HEK293 (cell line): ENCODE data around the gene ZNF112.

Experiments used
- CTCF ChIA-PET: fragments of 350-600 bp; formaldehyde crosslinking; extraction: SDS; loops from one replicate; lab custom pipeline; 2021; ENCODE audit warnings: antibody characterized with exemption; lab: Yijun Ruan, JAX
- POLR2A ChIA-PET: fragments of 300-600 bp; formaldehyde crosslinking; extraction: SDS; loops from one replicate; lab custom pipeline; 2020; ENCODE audit warnings: antibody characterized with exemption, inconsistent platforms; lab: Yijun Ruan, JAX
- H3K27ac ChIP-seq: fragments of 200-500 bp; sonication (Bioruptor generic); 2 replicates; pipeline ENCODE4 v1.5.1; 2014; ENCODE audit warnings: low read depth, low read length, control low read depth, inconsistent platforms; ENCODE audit errors: extremely low read depth
- H3K36me3 ChIP-seq, 2 experiments: fragments of 200-500 bp in 1 of 2; sonication (Bioruptor generic) in 1 of 2; 1 replicate in 1 of 2; 2 replicates in 1 of 2; pipeline ENCODE4 v1.5.1; 2014 to 2017; ENCODE audit warnings: inconsistent platforms in 2 of 2, low read length in 2 of 2; ENCODE audit not compliant: control insufficient read depth in 2 of 2, insufficient read depth in 1 of 2
- H3K4me1 ChIP-seq: fragments of 200-500 bp; sonication (Bioruptor generic); 2 replicates; pipeline ENCODE4 v1.5.1; 2014; ENCODE audit warnings: mild to moderate bottlenecking, low read length, inconsistent platforms; ENCODE audit not compliant: control insufficient read depth, insufficient read depth
- H3K4me3 ChIP-seq: 2 replicates; pipeline ENCODE4 v1.5.1; 2011; ENCODE audit warnings: low read depth, mild to moderate bottlenecking, control low read depth, low read length, moderate library complexity
- H3K9me3 ChIP-seq: fragments of 200-500 bp; sonication (Bioruptor generic); 2 replicates; pipeline ENCODE4 v1.5.1; 2014; ENCODE audit warnings: low read depth, low read length, inconsistent platforms; ENCODE audit not compliant: control insufficient read depth, insufficient read depth
- AEBP2 ChIP-seq: fragments of 450-650 bp; formaldehyde crosslinking; IDR thresholded peaks from 2 replicates; pipeline ENCODE4 v1.5.1; 2016; ENCODE audit warnings: missing biosample characterization, missing genetic modification characterization, borderline replicate concordance
- ELK4 ChIP-seq: IDR thresholded peaks from 2 replicates; pipeline ENCODE4 v1.6.1; 2011; ENCODE audit warnings: mild to moderate bottlenecking, low read depth, low read length, borderline replicate concordance
- GFI1B ChIP-seq: fragments of 450-650 bp; formaldehyde crosslinking; IDR thresholded peaks from 2 replicates; pipeline ENCODE4 v1.5.1; 2016; ENCODE audit warnings: missing biosample characterization, missing genetic modification characterization
- GLI2 ChIP-seq: fragments of 450-650 bp; formaldehyde crosslinking; IDR thresholded peaks from 2 replicates; pipeline ENCODE4; 2017; ENCODE audit warnings: missing biosample characterization, missing genetic modification characterization, low read depth, borderline replicate concordance
- HOXA7 ChIP-seq: sonication (generic); formaldehyde crosslinking; IDR thresholded peaks from 2 replicates; pipeline ENCODE4 v1.8.1; 2022; ENCODE audit warnings: missing genetic modification reagents, borderline replicate concordance
- OSR2 ChIP-seq: fragments of 450-650 bp; formaldehyde crosslinking; IDR thresholded peaks from 2 replicates; pipeline ENCODE4 v1.5.1; 2016; ENCODE audit warnings: missing biosample characterization, missing genetic modification characterization
- OVOL3 ChIP-seq: fragments of 450-650 bp; formaldehyde crosslinking; IDR thresholded peaks from 2 replicates; pipeline ENCODE4 v1.5.1; 2016; ENCODE audit warnings: missing biosample characterization, missing genetic modification characterization
- ZBTB1 ChIP-seq: fragments of 450-650 bp; formaldehyde crosslinking; IDR thresholded peaks from 2 replicates; pipeline ENCODE4 v1.5.1; 2016; ENCODE audit warnings: missing biosample characterization, missing genetic modification characterization
- ZBTB6 ChIP-seq: fragments of 450-650 bp; formaldehyde crosslinking; IDR thresholded peaks from 2 replicates; pipeline ENCODE4 v1.5.1; 2017; ENCODE audit warnings: missing biosample characterization, missing genetic modification characterization
- ZFP37 ChIP-seq: fragments of 450-650 bp; formaldehyde crosslinking; IDR thresholded peaks from 2 replicates; pipeline ENCODE4 v1.5.1; 2016; ENCODE audit warnings: missing biosample characterization, missing genetic modification characterization
- ZNF133 ChIP-seq: fragments of 450-650 bp; formaldehyde crosslinking; IDR thresholded peaks from 2 replicates; pipeline ENCODE4 v1.5.1; 2016; ENCODE audit warnings: missing biosample characterization, missing genetic modification characterization
- ZNF140 ChIP-seq: fragments of 450-650 bp; formaldehyde crosslinking; IDR thresholded peaks from 2 replicates; pipeline ENCODE4 v1.5.1; 2016; ENCODE audit warnings: missing biosample characterization, missing genetic modification characterization
- ZNF157 ChIP-seq: fragments of 450-650 bp; formaldehyde crosslinking; IDR thresholded peaks from 2 replicates; pipeline ENCODE4 v1.5.1; 2016; ENCODE audit warnings: missing biosample characterization, missing genetic modification characterization
- ZNF248 ChIP-seq: fragments of 450-650 bp; formaldehyde crosslinking; IDR thresholded peaks from 2 replicates; pipeline ENCODE4 v1.5.1; 2017; ENCODE audit warnings: missing biosample characterization, missing genetic modification characterization
- ZNF266 ChIP-seq: fragments of 450-650 bp; formaldehyde crosslinking; IDR thresholded peaks from 2 replicates; pipeline ENCODE4 v1.5.1; 2016; ENCODE audit warnings: missing biosample characterization, missing genetic modification characterization, low read depth
- ZNF302 ChIP-seq: fragments of 450-650 bp; formaldehyde crosslinking; IDR thresholded peaks from 2 replicates; pipeline ENCODE4 v1.5.1; 2016; ENCODE audit warnings: missing biosample characterization, missing genetic modification characterization, low read depth
- ZNF362 ChIP-seq: fragments of 450-650 bp; formaldehyde crosslinking; IDR thresholded peaks from 2 replicates; pipeline ENCODE4 v1.5.1; 2016; ENCODE audit warnings: missing biosample characterization, missing genetic modification characterization
- ZNF391 ChIP-seq: fragments of 450-650 bp; formaldehyde crosslinking; IDR thresholded peaks from 2 replicates; pipeline ENCODE4 v1.5.1; 2016; ENCODE audit warnings: low read depth, missing biosample characterization, missing genetic modification characterization, borderline replicate concordance
- ZNF404 ChIP-seq: fragments of 450-650 bp; formaldehyde crosslinking; IDR thresholded peaks from 2 replicates; pipeline ENCODE4 v1.5.1; 2017; ENCODE audit warnings: missing biosample characterization, missing genetic modification characterization
- ZNF426 ChIP-seq: fragments of 450-650 bp; formaldehyde crosslinking; IDR thresholded peaks from 2 replicates; pipeline ENCODE4 v1.5.1; 2017; ENCODE audit warnings: missing biosample characterization, missing genetic modification characterization, mild to moderate bottlenecking, inconsistent platforms, moderate library complexity
- ZNF514 ChIP-seq: fragments of 450-650 bp; formaldehyde crosslinking; IDR thresholded peaks from 2 replicates; pipeline ENCODE4 v1.5.1; 2016; ENCODE audit warnings: missing biosample characterization, missing genetic modification characterization
- ZNF580 ChIP-seq: fragments of 450-650 bp; formaldehyde crosslinking; IDR thresholded peaks from 2 replicates; pipeline ENCODE4 v1.5.1; 2016; ENCODE audit warnings: missing biosample characterization, missing genetic modification characterization
- ZNF596 ChIP-seq: fragments of 450-650 bp; IDR thresholded peaks from 2 replicates; pipeline ENCODE4 v1.5.0; 2018; ENCODE audit warnings: missing biosample characterization, mild to moderate bottlenecking, missing genetic modification characterization, moderate library complexity
- ZNF600 ChIP-seq: fragments of 450-650 bp; formaldehyde crosslinking; IDR thresholded peaks from 2 replicates; pipeline ENCODE4 v1.5.1; 2016; ENCODE audit warnings: missing biosample characterization, missing genetic modification characterization
- ZNF610 ChIP-seq: fragments of 450-650 bp; formaldehyde crosslinking; IDR thresholded peaks from 2 replicates; pipeline ENCODE4 v1.5.1; 2016; ENCODE audit warnings: missing biosample characterization, missing genetic modification characterization, borderline replicate concordance
- ZNF768 ChIP-seq: fragments of 450-650 bp; formaldehyde crosslinking; IDR thresholded peaks from 2 replicates; pipeline ENCODE4 v1.5.1; 2018; ENCODE audit warnings: missing biosample characterization, mild to moderate bottlenecking, missing genetic modification characterization
- ZNF843 ChIP-seq: fragments of 450-650 bp; formaldehyde crosslinking; IDR thresholded peaks from 2 replicates; pipeline ENCODE4 v1.5.1; 2016; ENCODE audit warnings: missing biosample characterization, missing genetic modification characterization
- ZSCAN23 ChIP-seq: fragments of 450-650 bp; formaldehyde crosslinking; IDR thresholded peaks from 2 replicates; pipeline ENCODE4 v1.5.1; 2016; ENCODE audit warnings: missing biosample characterization, missing genetic modification characterization
- ZSCAN5A ChIP-seq: fragments of 450-650 bp; formaldehyde crosslinking; IDR thresholded peaks from 2 replicates; pipeline ENCODE4 v1.5.1; 2016; ENCODE audit warnings: missing biosample characterization, missing genetic modification characterization

The ZNF112 gene

GRCh38 chr19:44284968-44285367 is 71.5 kb downstream of the ZNF112 start:
- H3K4me3 ChIP-seq: no peak overlapping the region
- H3K4me1 ChIP-seq: no peaks in the 10 kb centered on the region
- TF ChIP-seq ZNF580 (no peak), ZBTB1 (no peak), ZNF391 (tag by site-specific recombination) (no peak), ZSCAN5A (tag by site-specific recombination) (no peak), ZNF362 (tag by site-specific recombination) (no peak), ZNF600 (no peak), ZNF426 (tag by site-specific recombination) (no peak), OSR2 (tag by site-specific recombination) (no peak), GLI2 (tag by site-specific recombination) (no peak)
- H3K27ac ChIP-seq: no peak overlapping the region
- ChIA-PET POLR2A (no interaction called here), CTCF (no interaction called here)
- H3K36me3 ChIP-seq: peaks cover 28 to 30% of the 10 kb centered on the region in 2 experiments; a peak in 2 of 3 replicates
- no peaks in the 10 kb centered on the region; the same call in none of the 2 replicates for H3K9me3 ChIP-seq

- Histone ChIP-seq H3K4me1 (no peaks in the 10 kb centered on the region), H3K27ac (no peak overlapping the region)
- POLR2A ChIA-PET: no interaction called here
- TF ChIP-seq OVOL3: no peak
- TF ChIP-seq ZNF514 (tag by site-specific recombination): no peak
- no peak for TF ChIP-seq ZNF266 (tag by site-specific recombination)
- TF ChIP-seq ZNF133 (tag by site-specific recombination): no peak
- TF ChIP-seq ZNF302 (tag by site-specific recombination): no peak
- no peak for TF ChIP-seq ZNF157 (tag by site-specific recombination)
- TF ChIP-seq ZNF596 (tag by site-specific recombination): no peak
- no peak for TF ChIP-seq AEBP2
- no peak for TF ChIP-seq ZNF248 (tag by site-specific recombination)
- TF ChIP-seq GFI1B (tag by site-specific recombination): no peak
- TF ChIP-seq, all 188 proteins: peak for 0
- Histone ChIP-seq H3K4me3 (no peak overlapping the region), H3K36me3 (peaks cover 9 to 10% of the 10 kb centered on the region in 2 experiments), H3K9me3 (no peaks in the 10 kb centered on the region)
- CTCF ChIA-PET: interaction anchor here (0.6 kb wide), 1 partner anchor 1987 kb away, joined by 3 read pairs; no protein-coding TSS in a partner anchor
These were observed 73.6 kb downstream of the ZNF112 start for GRCh38 chr19:44282846-44283245.

GRCh38 chr19:44280916-44281315 is 75.6 kb downstream of the ZNF112 start:
- Histone ChIP-seq H3K9me3 (no peaks in the 10 kb centered on the region), H3K4me3 (no peak overlapping the region), H3K36me3 (peaks cover 0 to 3% of the 10 kb centered on the region in 2 experiments; a peak in 2 of 3 replicates), H3K27ac (no peak overlapping the region), H3K4me1 (no peaks in the 10 kb centered on the region)
- ChIA-PET CTCF (no interaction called here), POLR2A (no interaction called here)
- TF ChIP-seq ZNF610 (tag by site-specific recombination) (no peak), ZNF843 (no peak), ZFP37 (no peak), ELK4 (no peak), ZBTB6 (tag by site-specific recombination) (no peak), ZNF140 (tag by site-specific recombination) (no peak), ZSCAN23 (tag by site-specific recombination) (no peak), ZNF404 (tag by site-specific recombination) (no peak), HOXA7 (CRISPR knock-in tag) (no peak), ZNF768 (tag by site-specific recombination) (no peak)
